ENCODE results near the gene GABRA4. TPM values are rescaled to one million over a fixed set of nuclear protein-coding genes. Genes with fewer than 3 reads are reported as not detected.

GABRA4 gene
- total RNA-seq, 2 experiments from 2014 or later = not detected

DNA sequence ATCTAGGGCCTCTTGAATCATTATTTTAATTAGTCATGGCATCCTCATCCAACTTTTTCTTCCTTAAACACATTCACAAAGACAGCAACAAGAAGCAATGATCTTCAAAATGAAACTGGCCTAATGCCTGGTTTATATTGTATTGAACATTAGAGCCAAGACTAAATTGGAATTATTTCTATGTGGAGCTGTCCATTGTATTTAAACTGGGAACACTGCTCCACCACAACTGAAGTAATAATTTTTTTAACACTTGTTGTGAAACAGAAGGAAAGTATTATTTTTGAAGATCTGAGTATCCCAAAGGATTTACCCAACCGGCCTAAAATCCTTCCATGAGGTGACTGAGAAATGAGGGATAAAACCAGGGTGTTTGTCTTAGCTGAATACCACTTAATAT, 44.9 kb upstream of the GABRA4 start:
- Histone ChIP-seq H2AFZ (ENCODE audit: low read length) (no peak overlapping the region), H3K4me3 (ENCODE audit: low read depth, low read length, poor library complexity, severe bottlenecking) (no peak overlapping the region), H3K4me1 (ENCODE audit: insufficient read depth, low read length, poor library complexity, severe bottlenecking) (no peaks in the 10 kb centered on the region), H3K36me3 (ENCODE audit: insufficient read depth, low read length) (no peaks in the 10 kb centered on the region), H4K20me1 (ENCODE audit: insufficient read depth, low read length) (no peaks in the 10 kb centered on the region), H3K79me2 (ENCODE audit: insufficient read depth, low read depth, low read length) (no peaks in the 10 kb centered on the region), H3K9me3 (ENCODE audit: low read length) (no peaks in the 10 kb centered on the region), H3K4me2 (ENCODE audit: low read length) (no peak overlapping the region), H3K9me2 (ENCODE audit: insufficient read depth, low read length) (no peaks in the 10 kb centered on the region), H3K27ac (ENCODE audit: low read depth, low read length, poor library complexity, severe bottlenecking) (no peak overlapping the region)
- POLR2A ChIA-PET = interaction anchor here (0.6 kb wide), 1 partner anchor 307 kb away, joined by 5 read pairs; no protein-coding TSS in a partner anchor
- intact Hi-C loops (cut with micrococcal nuclease; ENCODE audit: unreplicated experiment) = no loop called here
- DNase-seq (ENCODE audit: low spot score) = no peak
- no peak for TF ChIP-seq EZH2phosphoT487 (IDR thresholded peaks at IDR 0.05; ENCODE audit: borderline replicate concordance, low read depth, low read length)
- TF ChIP-seq, protein P1, sequence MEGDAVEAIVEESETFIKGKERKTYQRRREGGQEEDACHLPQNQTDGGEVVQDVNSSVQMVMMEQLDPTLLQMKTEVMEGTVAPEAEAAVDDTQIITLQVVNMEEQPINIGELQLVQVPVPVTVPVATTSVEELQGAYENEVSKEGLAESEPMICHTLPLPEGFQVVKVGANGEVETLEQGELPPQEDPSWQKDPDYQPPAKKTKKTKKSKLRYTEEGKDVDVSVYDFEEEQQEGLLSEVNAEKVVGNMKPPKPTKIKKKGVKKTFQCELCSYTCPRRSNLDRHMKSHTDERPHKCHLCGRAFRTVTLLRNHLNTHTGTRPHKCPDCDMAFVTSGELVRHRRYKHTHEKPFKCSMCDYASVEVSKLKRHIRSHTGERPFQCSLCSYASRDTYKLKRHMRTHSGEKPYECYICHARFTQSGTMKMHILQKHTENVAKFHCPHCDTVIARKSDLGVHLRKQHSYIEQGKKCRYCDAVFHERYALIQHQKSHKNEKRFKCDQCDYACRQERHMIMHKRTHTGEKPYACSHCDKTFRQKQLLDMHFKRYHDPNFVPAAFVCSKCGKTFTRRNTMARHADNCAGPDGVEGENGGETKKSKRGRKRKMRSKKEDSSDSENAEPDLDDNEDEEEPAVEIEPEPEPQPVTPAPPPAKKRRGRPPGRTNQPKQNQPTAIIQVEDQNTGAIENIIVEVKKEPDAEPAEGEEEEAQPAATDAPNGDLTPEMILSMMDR (conservative IDR thresholded peaks at IDR 0.05; ENCODE audit: low read length) = no peak
- BruUV-seq (replicated peaks) = no TSS peak
- CTCF ChIA-PET (ENCODE audit: unreplicated experiment) = no interaction called here

DNA sequence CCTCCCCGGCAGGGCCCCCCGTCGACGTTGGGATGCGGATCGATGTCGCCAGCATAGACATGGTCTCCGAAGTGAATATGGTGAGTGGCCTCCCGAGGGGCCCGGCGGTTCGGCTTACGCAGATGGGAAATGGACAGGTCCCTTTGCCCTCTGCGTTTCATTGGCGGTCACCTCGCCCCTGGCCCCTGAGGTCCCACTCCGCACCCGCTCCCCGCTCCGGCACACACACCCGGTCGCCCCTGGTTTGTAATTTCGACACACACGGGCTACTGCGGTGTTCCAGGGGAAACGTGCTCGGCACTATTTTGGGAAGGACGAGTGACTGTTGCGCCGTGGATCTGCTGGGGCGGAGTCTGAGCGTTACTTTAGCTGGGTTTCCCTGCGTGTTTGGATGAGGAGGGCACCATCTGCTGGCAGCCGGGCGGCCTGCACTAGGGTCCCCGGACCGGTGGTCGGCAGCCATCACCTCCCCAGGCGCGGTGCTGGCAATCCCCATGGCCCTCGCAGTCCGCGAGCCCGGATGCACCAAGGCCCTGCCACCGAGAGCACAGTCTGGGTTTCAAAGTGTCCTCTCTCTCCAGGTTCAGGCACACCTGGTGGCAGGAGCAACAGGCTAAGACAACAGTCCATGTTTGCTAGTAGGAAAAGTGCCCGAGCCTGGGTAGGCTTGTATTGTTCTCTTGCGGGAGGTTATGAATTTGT, 39.2 kb upstream of the GABRA4 start:
- CTCF ChIA-PET (ENCODE audit: unreplicated experiment) = no interaction called here
- H4K20me1 ChIP-seq (ENCODE audit: insufficient read depth, low read length) = no peaks in the 10 kb centered on the region
- intact Hi-C loops (cut with micrococcal nuclease; ENCODE audit: unreplicated experiment) = no loop called here
- POLR2A ChIA-PET = no interaction called here
- H3K9me2 ChIP-seq (ENCODE audit: insufficient read depth, low read length) = no peaks in the 10 kb centered on the region
- no peak overlapping the region for H2AFZ ChIP-seq (ENCODE audit: low read length)
- H3K4me3 ChIP-seq (ENCODE audit: low read depth, low read length, poor library complexity, severe bottlenecking) = no peak overlapping the region
- H3K27ac ChIP-seq (ENCODE audit: low read depth, low read length, poor library complexity, severe bottlenecking) = no peak overlapping the region
- no peaks in the 10 kb centered on the region for H3K4me1 ChIP-seq (ENCODE audit: insufficient read depth, low read length, poor library complexity, severe bottlenecking)
- H3K4me2 ChIP-seq (ENCODE audit: low read length) = no peak overlapping the region
- no peaks in the 10 kb centered on the region for H3K79me2 ChIP-seq (ENCODE audit: insufficient read depth, low read depth, low read length)
- no peaks in the 10 kb centered on the region for H3K36me3 ChIP-seq (ENCODE audit: insufficient read depth, low read length)
- H3K9me3 ChIP-seq (ENCODE audit: low read length) = no peaks in the 10 kb centered on the region
- BruUV-seq (replicated peaks) = no TSS peak
- TF ChIP-seq, protein P1 (conservative IDR thresholded peaks at IDR 0.05; ENCODE audit: low read length) = no peak
- no peak for TF ChIP-seq EZH2phosphoT487 (IDR thresholded peaks at IDR 0.05; ENCODE audit: borderline replicate concordance, low read depth, low read length)
- no peak for DNase-seq (ENCODE audit: low spot score)

DNA sequence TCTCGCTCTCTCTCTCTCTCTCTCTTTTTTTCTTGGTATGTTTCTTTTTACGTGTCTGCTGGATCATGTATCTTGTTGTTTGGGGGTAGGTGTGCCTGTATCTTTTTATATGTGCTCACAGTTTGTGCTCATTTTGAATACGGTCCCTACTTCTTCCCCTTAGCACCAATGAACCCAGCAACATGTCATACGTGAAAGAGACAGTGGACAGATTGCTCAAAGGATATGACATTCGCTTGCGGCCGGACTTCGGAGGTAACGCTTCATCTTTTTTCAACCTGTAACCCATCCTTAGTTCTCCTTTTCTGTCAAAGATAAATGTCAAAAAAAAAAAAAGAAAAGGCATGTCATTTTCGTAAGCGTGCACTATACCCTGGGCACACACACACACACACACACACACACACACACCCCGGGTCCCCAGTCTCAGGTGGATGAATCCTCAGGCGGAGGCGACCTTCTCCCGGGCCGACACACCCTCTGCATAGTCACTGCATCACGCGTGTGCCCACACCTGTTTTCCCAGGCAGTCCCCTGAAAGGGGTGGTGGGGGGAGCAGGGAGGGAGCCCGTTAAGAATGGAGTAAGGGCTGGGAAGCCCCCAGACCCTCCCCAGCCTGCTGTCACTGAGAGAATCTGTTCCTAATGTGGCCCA, 38.5 kb upstream of the GABRA4 start:
- Histone ChIP-seq H3K9me3 (ENCODE audit: low read length) (no peaks in the 10 kb centered on the region), H2AFZ (ENCODE audit: low read length) (no peak overlapping the region), H3K4me3 (ENCODE audit: low read depth, low read length, poor library complexity, severe bottlenecking) (no peak overlapping the region), H3K27ac (ENCODE audit: low read depth, low read length, poor library complexity, severe bottlenecking) (no peak overlapping the region), H3K4me1 (ENCODE audit: insufficient read depth, low read length, poor library complexity, severe bottlenecking) (no peaks in the 10 kb centered on the region), H4K20me1 (ENCODE audit: insufficient read depth, low read length) (no peaks in the 10 kb centered on the region), H3K79me2 (ENCODE audit: insufficient read depth, low read depth, low read length) (no peaks in the 10 kb centered on the region), H3K36me3 (ENCODE audit: insufficient read depth, low read length) (no peaks in the 10 kb centered on the region), H3K9me2 (ENCODE audit: insufficient read depth, low read length) (no peaks in the 10 kb centered on the region), H3K4me2 (ENCODE audit: low read length) (no peak overlapping the region)
- DNase-seq (ENCODE audit: low spot score) = no peak
- ChIA-PET CTCF (ENCODE audit: unreplicated experiment) (no interaction called here), POLR2A (no interaction called here)
- intact Hi-C loops (cut with micrococcal nuclease; ENCODE audit: unreplicated experiment) = no loop called here
- TF ChIP-seq, protein P1 (conservative IDR thresholded peaks at IDR 0.05; ENCODE audit: low read length) = no peak
- TF ChIP-seq EZH2phosphoT487 (IDR thresholded peaks at IDR 0.05; ENCODE audit: borderline replicate concordance, low read depth, low read length) = no peak
- no TSS peak for BruUV-seq (replicated peaks)

Measured in OCI-LY7 (cell line).